Hair follicle dermal papilla cell (primary cell): Measurements from ENCODE around the gene BCO2. TPM values are rescaled to one million over a fixed set of nuclear protein-coding genes. Genes with fewer than 3 reads are reported as not detected.

Source experiments
- small RNA-seq: library from RNA; depleted of rRNA; stranded (forward); fragments of <200 nt; gene quantifications from one replicate; pipeline ENCODE3, GENCODE V24; 2012
- total RNA-seq: library from RNA; depleted of rRNA; stranded (reverse); fragments of >200 nt; gene quantifications from 2 replicates; pipeline ENCODE4 v1.2.3, GENCODE V29; 2012

BCO2 gene
- 1.1 and 1.7 TPM in 2 replicates for total RNA-seq

DNA sequence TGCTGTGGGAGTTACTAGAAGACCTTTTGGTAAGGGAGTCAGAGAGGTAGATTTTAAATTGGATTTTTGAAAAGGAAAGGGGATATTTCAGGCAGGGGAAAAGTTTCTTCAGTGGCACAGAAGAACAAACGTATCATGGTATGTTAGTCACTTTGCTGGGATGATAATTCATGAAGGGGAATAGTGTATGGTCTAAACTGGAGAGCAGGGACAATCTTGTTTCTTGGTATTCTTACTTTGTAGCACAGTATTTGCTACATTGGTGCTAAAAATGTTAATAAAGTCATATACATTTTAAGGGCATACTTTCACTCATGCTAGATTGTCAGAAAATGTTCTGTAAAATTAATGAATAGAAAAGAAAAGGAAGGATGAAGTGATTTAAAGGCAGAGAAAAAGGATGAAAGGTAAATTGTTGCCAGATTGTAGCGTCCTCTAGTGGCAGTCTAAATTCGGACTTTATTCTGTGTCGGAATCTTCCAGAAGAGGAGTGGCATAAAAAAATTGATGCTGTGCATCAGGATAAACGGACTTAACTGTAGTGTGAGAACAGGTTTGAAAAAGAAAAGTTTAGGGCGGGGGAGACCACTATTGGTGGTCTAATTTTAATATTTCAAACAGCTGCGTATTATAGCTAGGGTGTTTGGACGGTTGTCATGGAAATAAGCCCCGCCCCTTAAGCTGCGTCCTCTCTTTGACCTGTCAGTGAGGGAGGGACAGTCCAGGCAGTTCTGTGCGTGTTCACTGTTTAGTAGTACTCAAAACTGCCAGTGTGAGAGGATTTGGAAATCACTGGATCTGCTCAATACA is at the start of gene BCO2:
BCO2 (plus strand) TSS at position 724 of the 810 bp plus-strand sequence. CDS start 90 bp downstream, outside the sequence.

DNA sequence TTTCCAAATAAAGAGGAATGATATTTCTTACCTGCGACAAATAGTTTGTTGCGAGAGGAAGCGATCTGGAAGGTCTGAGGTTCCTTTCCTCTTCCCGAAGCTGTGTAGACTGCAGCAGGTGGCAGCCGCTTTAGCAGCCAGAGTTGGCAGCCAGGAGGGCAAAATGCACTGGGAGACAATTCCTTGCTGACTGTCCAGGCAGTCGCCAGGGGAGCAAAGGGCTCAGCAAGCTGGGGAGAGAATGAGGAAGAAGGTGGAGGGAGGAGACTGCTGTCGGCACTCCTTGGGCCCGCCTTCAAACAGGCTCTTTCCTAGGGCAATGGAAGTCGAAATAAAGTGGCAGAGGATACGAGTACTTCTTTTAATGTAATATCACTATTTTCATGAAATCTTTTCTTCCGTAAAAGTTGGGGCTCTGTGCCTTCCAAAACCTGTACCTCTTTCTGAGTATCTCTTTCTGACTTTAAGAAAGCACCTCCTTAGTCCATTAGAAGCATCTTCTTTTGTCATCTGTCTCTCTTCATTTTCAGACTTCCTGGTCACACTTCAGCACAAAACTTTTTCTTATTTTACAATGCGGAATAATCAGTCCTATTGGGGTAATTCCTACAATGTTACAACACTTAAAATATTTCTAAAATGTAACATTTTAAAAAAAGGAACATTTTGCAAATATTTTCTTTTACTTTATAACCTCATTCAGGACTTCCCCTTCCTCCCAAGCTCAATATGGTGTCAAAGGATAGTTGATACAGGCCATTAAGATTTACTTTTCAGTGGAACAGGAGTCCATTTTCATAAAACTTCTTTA is 11.2 kb upstream of the BCO2 start, which contains the start of gene IL18:
IL18 (minus strand) TSS at position 220 of the 811 bp plus-strand sequence. CDS start 9,041 bp downstream, outside the sequence.

DNA sequence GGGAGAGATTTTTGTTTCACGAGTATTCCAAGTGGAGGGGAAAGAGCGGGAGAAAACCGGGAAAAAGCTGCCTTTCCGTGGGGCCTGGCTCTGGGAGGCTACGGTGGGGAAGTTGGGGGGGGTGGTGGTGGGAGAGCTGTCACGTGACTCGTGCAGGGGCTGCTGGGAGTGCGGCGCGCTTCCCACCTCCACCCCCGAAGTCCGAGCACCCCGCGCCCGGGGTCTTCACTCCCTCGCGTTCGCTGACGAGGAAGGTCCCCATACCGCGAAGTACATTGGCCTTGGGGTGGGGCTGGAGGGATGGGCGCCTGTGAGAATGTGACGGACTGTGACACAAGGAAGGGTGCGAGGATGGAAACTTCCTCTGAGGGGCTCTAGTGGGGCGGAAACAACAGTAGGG is 8.2 kb upstream of the BCO2 start, which contains the start of gene TEX12:
TEX12 (plus strand) TSS at position 228 of the 400 bp plus-strand sequence. CDS start 1,897 bp downstream, outside the sequence.

DNA sequence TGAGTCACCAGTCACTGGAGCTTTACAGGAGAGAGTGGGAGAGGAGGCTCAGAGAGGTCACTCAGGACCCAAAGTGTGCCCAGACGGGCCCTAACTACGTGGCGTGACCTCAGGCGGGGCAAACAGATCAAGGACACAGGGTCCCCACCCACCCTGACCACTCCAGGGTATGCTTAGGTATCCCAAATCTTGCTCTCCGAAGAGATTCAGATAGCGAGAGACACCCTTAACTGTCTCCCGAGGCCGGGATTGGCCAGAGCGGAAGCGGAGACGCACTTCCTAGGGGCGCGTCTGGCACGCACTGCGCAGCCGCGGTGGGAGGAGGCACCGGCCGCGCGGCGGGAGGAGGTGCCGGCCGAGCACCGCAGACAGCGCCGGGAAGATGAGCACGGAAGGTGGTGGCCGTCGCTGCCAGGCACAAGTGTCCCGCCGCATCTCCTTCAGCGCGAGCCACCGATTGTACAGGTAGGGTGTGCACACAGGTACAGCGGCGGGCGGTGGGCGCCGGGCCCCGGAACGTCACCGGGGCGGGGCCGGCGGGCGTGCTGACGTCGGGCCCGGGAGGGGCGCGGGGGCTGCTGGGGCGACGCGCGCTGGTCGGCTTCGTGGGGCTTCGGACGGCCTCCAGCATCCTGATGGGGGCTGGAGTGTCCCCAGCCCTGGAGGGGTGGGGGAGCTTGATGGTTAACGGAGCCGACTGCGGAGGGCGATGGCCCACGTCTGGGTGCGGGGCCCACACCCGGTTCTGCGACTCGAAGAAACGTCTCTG is 50.9 kb downstream of the BCO2 start, which contains the start of gene PTS:
PTS (plus strand) TSS at position 367 of the 769 bp plus-strand sequence; CDS start at position 383, 16 bp downstream.

GRCh38 chr11:112260490-112260889 is 85.2 kb downstream of the BCO2 start, which contains the start of gene PLET1:
Gene PLET1 (minus strand): TSS chr11:112260860. CDS start chr11:112260589, 271 bp downstream.

Small RNA genes lying within 50 kb of the gene (small RNA-seq; reads per million reads assigned to genes)
- gene MRPS36P4 = not detected

Other genes starting within 250 kb of the BCO2 start
- 31.5 and 32.9 TPM in 2 replicates for gene DIXDC1, start 238.2 kb upstream of the BCO2 start, total RNA-seq
- 33.3 and 41.1 TPM in 2 replicates for gene DLAT, start 150.1 kb upstream of the BCO2 start, total RNA-seq
- 2.9 and 3.9 TPM in 2 replicates for gene PIH1D2, start 101.5 kb upstream of the BCO2 start, total RNA-seq
- 22.3 and 25.5 TPM in 2 replicates for gene NKAPD1, start 101.2 kb upstream of the BCO2 start, total RNA-seq
- gene TIMM8B, start 88.8 kb upstream of the BCO2 start, total RNA-seq = 17.7 and 21.9 TPM in 2 replicates
- 80.3 and 88.9 TPM in 2 replicates for gene SDHD, start 88.6 kb upstream of the BCO2 start, total RNA-seq
- gene IL18, start 11.4 kb upstream of the BCO2 start, total RNA-seq = 0.16 TPM in 1 of 2 replicates, not detected in the other
- 0.32 TPM in 1 of 2 replicates, not detected in the other for gene TEX12, start 8.1 kb upstream of the BCO2 start, total RNA-seq
- 46.4 and 48.2 TPM in 2 replicates for gene PTS, start 50.9 kb downstream of the BCO2 start, total RNA-seq
- not detected in 2 replicates for gene PLET1, start 85.3 kb downstream of the BCO2 start, total RNA-seq